HepG2 (cell line): ENCODE data around the gene ETV2. TPM values are rescaled to one million over a fixed set of nuclear protein-coding genes. Genes with fewer than 3 reads are reported as not detected.

Experiments
- BCL6 ChIP-seq: IDR thresholded peaks from 2 replicates; pipeline ENCODE4 v1.6.1; 2016; ENCODE audit warnings: missing genetic modification reagents, missing compliant biosample characterization
- CHCHD3 ChIP-seq: sonication (generic); formaldehyde crosslinking; IDR thresholded peaks from 2 replicates; pipeline ENCODE4 v1.8.0; 2022; ENCODE audit warnings: mild to moderate bottlenecking, missing genetic modification reagents, moderate library complexity
- FIP1L1 ChIP-seq: fragments of 200-400 bp; formaldehyde crosslinking; IDR thresholded peaks from 2 replicates; pipeline ENCODE4 v1.6.1; 2018; ENCODE audit warnings: low read depth, mild to moderate bottlenecking, low read length, moderate library complexity, borderline replicate concordance; ENCODE audit not compliant: insufficient read depth
- KDM3A ChIP-seq: IDR thresholded peaks from 2 replicates; pipeline ENCODE4 v1.6.1; 2018; ENCODE audit warnings: low read depth, missing compliant biosample characterization
- KDM5B ChIP-seq: sonication (generic); formaldehyde crosslinking; IDR thresholded peaks from 2 replicates; pipeline ENCODE4 v1.4.0; 2020; ENCODE audit warnings: missing genetic modification reagents, mild to moderate bottlenecking, borderline replicate concordance
- KIAA2018 ChIP-seq: sonication (generic); formaldehyde crosslinking; IDR thresholded peaks from 2 replicates; pipeline ENCODE4 v1.5.0; 2020; ENCODE audit warnings: mild to moderate bottlenecking, missing genetic modification reagents, borderline replicate concordance
- PAXIP1 ChIP-seq: sonication (generic); formaldehyde crosslinking; conservative IDR thresholded peaks from 2 replicates; pipeline ENCODE4 v1.4.0; 2020; ENCODE audit warnings: mild to moderate bottlenecking, missing genetic modification reagents, moderate library complexity
- PHF8 ChIP-seq: sonication (generic); formaldehyde crosslinking; IDR thresholded peaks from 2 replicates; pipeline ENCODE4 v1.5.0; 2020; ENCODE audit warnings: missing genetic modification reagents
- RBM39 ChIP-seq: fragments of 200-400 bp; formaldehyde crosslinking; IDR thresholded peaks from one replicate; pipeline ENCODE4 v1.6.1; 2018; ENCODE audit warnings: antibody characterized with exemption, mild to moderate bottlenecking, low read depth, low read length; ENCODE audit not compliant: poor library complexity, severe bottlenecking
- SATB2 ChIP-seq: sonication (generic); formaldehyde crosslinking; IDR thresholded peaks from 2 replicates; pipeline ENCODE4 v1.5.0; 2020; ENCODE audit warnings: missing genetic modification reagents
- ZNF235 ChIP-seq: sonication (generic); formaldehyde crosslinking; IDR thresholded peaks from 2 replicates; pipeline ENCODE4 v1.8.1; 2023; ENCODE audit warnings: mild to moderate bottlenecking, missing genetic modification reagents, borderline replicate concordance
- ZNF329 ChIP-seq: sonication (generic); formaldehyde crosslinking; IDR thresholded peaks from 2 replicates; pipeline ENCODE4 v1.9.0; 2021; ENCODE audit warnings: low read depth, mild to moderate bottlenecking, missing genetic modification reagents
- ZNF414 ChIP-seq: sonication (generic); formaldehyde crosslinking; IDR thresholded peaks from 2 replicates; pipeline ENCODE4 v1.5.0; 2020; ENCODE audit warnings: missing genetic modification reagents
- ZNF550 ChIP-seq: sonication (generic); formaldehyde crosslinking; IDR thresholded peaks from 2 replicates; pipeline ENCODE4 v1.4.0; 2020; ENCODE audit warnings: mild to moderate bottlenecking, missing genetic modification reagents, borderline replicate concordance
- ZNF569 ChIP-seq: sonication (generic); formaldehyde crosslinking; IDR thresholded peaks from 2 replicates; pipeline ENCODE4 v1.5.0; 2020; ENCODE audit warnings: mild to moderate bottlenecking, missing genetic modification reagents, moderate library complexity, borderline replicate concordance
- polyA plus RNA-seq, 8 experiments: library from polyadenylated mRNA; depleted of rRNA in 3 of 8; stranded (reverse) in 7 of 8; unstranded in 1 of 8; fragments of >200 nt; fragmentation: Illumina TruSeq in 4 of 8; extraction: Trizol in 4 of 8; gene quantifications; 2 replicates each; pipeline versions ENCODE4 v1.2.1 to v1.2.3, GENCODE V29; 2011 to 2016; ENCODE audit warnings: low read depth in 4 of 8, missing spikeins in 1 of 8, mixed read lengths in 1 of 8; ENCODE audit not compliant: insufficient read depth in 1 of 8
- total RNA-seq, 5 experiments: library from RNA; depleted of rRNA; stranded (reverse); fragments of >200 nt; fragmentation: Illumina TruSeq; extraction: Trizol; gene quantifications; 2 replicates each; pipeline ENCODE4 v1.2.3, GENCODE V29; 2016; ENCODE audit warnings: low read depth in 1 of 5

Gene ETV2
- total and polyA plus RNA-seq, 2 of the 13 experiments (the other 11 are each of a cell fraction or from before 2014, with no cell fraction given) = 0.07 to 0.20 TPM

- no peak for TF ChIP-seq BCL6 (CRISPR knock-in tag)
- peak; percentile 47; the same call in 1 of the 2 replicates for TF ChIP-seq ZNF414
- no peak for TF ChIP-seq KDM3A (CRISPR knock-in tag)
- no peak for TF ChIP-seq SATB2 (CRISPR knock-in tag)
- no peak for TF ChIP-seq CHCHD3 (CRISPR knock-in tag)
- TF ChIP-seq ZNF329 (CRISPR knock-in tag) = no peak
- TF ChIP-seq FIP1L1 = no peak
- peak; percentile 87 for TF ChIP-seq ZNF235
- TF ChIP-seq KDM5B (CRISPR knock-in tag) = peak; percentile 60; the same call in 1 of the 2 replicates
- TF ChIP-seq ZNF550 (CRISPR knock-in tag) = no peak
- TF ChIP-seq PAXIP1 (CRISPR knock-in tag) = peak; percentile 40
- peak; percentile 58 for TF ChIP-seq PHF8
- peak; percentile 63 for TF ChIP-seq RBM39
- TF ChIP-seq KIAA2018 (CRISPR knock-in tag) = no peak
- no peak for TF ChIP-seq ZNF569
Observed at GRCh38 chr19:35644206-35644986, 2.9 kb downstream of the ETV2 start (continued).
